Glutamatergic neuron (in vitro differentiated cells): Measurements from ENCODE around the gene FTCD. TPM values are rescaled to one million over a fixed set of nuclear protein-coding genes. Genes with fewer than 3 reads are reported as not detected.

Experiments used
- DNase-seq: peaks from one replicate; pipeline ENCODE4 v3.0.0; 2022
- H3K27ac Mint-ChIP-seq: one replicate; pipeline ENCODE4 v1.8.0; 2020; ENCODE audit warnings: mild to moderate bottlenecking, mixed read lengths, inconsistent platforms; ENCODE audit not compliant: unreplicated experiment
- H3K27me3 Mint-ChIP-seq: one replicate; pipeline ENCODE4 v1.8.0; 2020; ENCODE audit warnings: mild to moderate bottlenecking, moderate library complexity, mixed read lengths, inconsistent platforms; ENCODE audit not compliant: unreplicated experiment
- H3K36me3 Mint-ChIP-seq: one replicate; pipeline ENCODE4 v1.8.0; 2020; ENCODE audit warnings: mild to moderate bottlenecking, mixed read lengths, inconsistent platforms; ENCODE audit not compliant: unreplicated experiment
- H3K4me1 Mint-ChIP-seq: one replicate; pipeline ENCODE4 v1.8.0; 2020; ENCODE audit warnings: mild to moderate bottlenecking, low read depth, mixed read lengths, inconsistent platforms; ENCODE audit not compliant: unreplicated experiment
- H3K4me3 Mint-ChIP-seq: one replicate; pipeline ENCODE4 v1.8.0; 2020; ENCODE audit warnings: mild to moderate bottlenecking, mixed read lengths, inconsistent platforms; ENCODE audit not compliant: unreplicated experiment
- H3K9me3 Mint-ChIP-seq: one replicate; pipeline ENCODE4 v1.8.0; 2020; ENCODE audit warnings: mild to moderate bottlenecking, moderate library complexity, mixed read lengths, inconsistent platforms; ENCODE audit not compliant: unreplicated experiment
- CTCF ChIP-seq: fragments of 200-600 bp; sonication (generic); IDR thresholded peaks from one replicate; pipeline ENCODE4 v1.5.0; 2021; ENCODE audit not compliant: partially characterized antibody, unreplicated experiment
- total RNA-seq: library from RNA; stranded (reverse); fragmentation: NEBNext Ultra II Directional; extraction: Animal tissue kit (Norgen Biotek cat#: 25700); gene quantifications from one replicate; pipeline ENCODE4 v1.2.1, GENCODE V29; 2021; ENCODE audit not compliant: unreplicated experiment

The FTCD gene
- total RNA-seq, 1 donor from 2014 or later, result 13.4 TPM

- H3K9me3 Mint-ChIP-seq, result peaks cover 12% of the 10 kb centered on the region
- no peak overlapping the region for H3K4me3 Mint-ChIP-seq
- H3K27ac Mint-ChIP-seq, result no peak overlapping the region
- peaks cover 11% of the 10 kb centered on the region for H3K36me3 Mint-ChIP-seq
- TF ChIP-seq CTCF, result no peak
- H3K4me1 Mint-ChIP-seq, result peaks cover 8% of the 10 kb centered on the region
- peaks cover 8% of the 10 kb centered on the region for H3K27me3 Mint-ChIP-seq
- no peak for DNase-seq
Measured at GRCh38 chr21:46160657-46160906, 5.2 kb upstream of the FTCD start.

GRCh38 chr21:46159841-46160656, 4.7 kb upstream of the FTCD start:
- Mint-ChIP-seq H3K4me3 (no peak overlapping the region), H3K36me3 (peaks cover 7% of the 10 kb centered on the region), H3K27ac (no peak overlapping the region), H3K9me3 (peaks cover 12% of the 10 kb centered on the region), H3K27me3 (peaks cover 8% of the 10 kb centered on the region), H3K4me1 (peaks cover 8% of the 10 kb centered on the region)
- TF ChIP-seq CTCF, result no peak
- no peak for DNase-seq

- TF ChIP-seq CTCF, result no peak
- Mint-ChIP-seq H3K27me3 (peaks cover 8% of the 10 kb centered on the region), H3K9me3 (peaks cover 12% of the 10 kb centered on the region), H3K36me3 (peaks cover 7% of the 10 kb centered on the region), H3K27ac (no peak overlapping the region), H3K4me3 (no peak overlapping the region), H3K4me1 (peaks cover 8% of the 10 kb centered on the region)
- no peak for DNase-seq
Measured at GRCh38 chr21:46159390-46159789, 4.0 kb upstream of the FTCD start.

DNA sequence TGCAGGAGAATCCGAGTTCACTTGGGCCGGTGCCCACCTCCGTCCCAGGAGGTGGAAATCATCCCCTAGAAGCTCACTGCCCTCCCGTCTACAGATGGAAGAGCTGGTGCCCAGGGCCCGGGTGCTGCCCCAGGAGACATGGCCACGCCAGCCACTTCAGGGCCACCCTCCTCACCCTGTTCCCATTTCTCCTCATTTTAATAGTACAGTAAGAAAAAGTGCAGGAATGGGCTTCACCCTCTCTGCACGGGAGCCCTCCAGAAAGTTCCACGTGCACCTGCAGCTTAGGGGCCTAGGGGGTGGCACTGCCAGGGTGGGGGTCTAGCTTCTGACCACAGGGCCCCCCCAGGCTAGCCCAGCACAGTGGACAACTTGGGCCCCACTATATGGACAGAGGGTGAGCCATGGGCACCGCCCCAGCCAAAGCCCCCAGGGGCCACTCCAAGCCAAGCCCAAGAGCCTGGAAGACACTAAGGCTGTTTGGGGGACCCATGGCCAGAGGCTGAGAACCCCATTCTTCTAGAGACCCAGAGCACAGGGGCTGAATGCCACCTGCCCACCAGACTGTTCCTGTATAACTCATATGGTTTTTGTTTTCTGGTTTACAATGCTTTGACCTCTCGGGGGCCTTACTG, 3.4 kb upstream of the FTCD start:
- no peak for TF ChIP-seq CTCF
- H3K4me1 Mint-ChIP-seq, result peaks cover 8% of the 10 kb centered on the region
- H3K36me3 Mint-ChIP-seq, result peaks cover 7% of the 10 kb centered on the region
- peaks cover 8% of the 10 kb centered on the region for H3K27me3 Mint-ChIP-seq
- no peak for DNase-seq
- no peak overlapping the region for H3K4me3 Mint-ChIP-seq
- peaks cover 12% of the 10 kb centered on the region for H3K9me3 Mint-ChIP-seq
- peak overlapping the region; percentile 80 for H3K27ac Mint-ChIP-seq

- Mint-ChIP-seq H3K4me1 (peaks cover 8% of the 10 kb centered on the region), H3K36me3 (peaks cover 2% of the 10 kb centered on the region), H3K4me3 (no peak overlapping the region), H3K27me3 (peaks cover 4% of the 10 kb centered on the region), H3K27ac (peak overlapping the region; percentile 80), H3K9me3 (peaks cover 10% of the 10 kb centered on the region)
- TF ChIP-seq CTCF, result no peak
- DNase-seq, result no peak
Measured at GRCh38 chr21:46157987-46158451, 2.6 kb upstream of the FTCD start.
